SIG-M5 treated with dmso at 0.1 percent for 504 hours (cell line): ENCODE measurements around the gene MAP7D2.
A peak's percentile ranks its signal among the peaks of the same experiment; 100 is the strongest.
"Not testable (repeated sequence)": the region's sequence is repeated elsewhere in the genome, so short reads cannot be mapped to it uniquely, and the experiment has no call there.

ENCODE experiments used
- DNase-seq: peaks from one replicate; lab custom pipeline; 2025; ENCODE audit not compliant: unreplicated experiment; lab: John Stamatoyannopoulos, UW

MAP7D2 gene

GRCh38 chrX:20116577-20117240, at the start of gene MAP7D2:
Gene MAP7D2, minus strand, starts transcription at chrX:20116907. Its CDS starts 28 bp downstream, at chrX:20116879.
- no peak for DNase-seq

- DNase-seq, result not testable (repeated sequence)
Measured at GRCh38 chrX:20162516-20162915, 45.8 kb upstream of the MAP7D2 start.

- DNase-seq, result no peak
Measured at GRCh38 chrX:20159797-20160385, 43.2 kb upstream of the MAP7D2 start.

GRCh38 chrX:20151689-20152088, 35.0 kb upstream of the MAP7D2 start:
- DNase-seq, result no peak

GRCh38 chrX:20149326-20149725, 32.6 kb upstream of the MAP7D2 start:
- no peak for DNase-seq

GRCh38 chrX:20147561-20147960, 30.9 kb upstream of the MAP7D2 start:
- DNase-seq, result no peak

GRCh38 chrX:20144491-20144890, 27.8 kb upstream of the MAP7D2 start:
- no peak for DNase-seq

GRCh38 chrX:20143561-20143960, 26.9 kb upstream of the MAP7D2 start:
- no peak for DNase-seq

GRCh38 chrX:20143111-20143510, 26.4 kb upstream of the MAP7D2 start:
- DNase-seq, result no peak

GRCh38 chrX:20141281-20142220, 24.8 kb upstream of the MAP7D2 start, which contains the start of gene EIF1AX:
Gene EIF1AX, minus strand, starts transcription at chrX:20141838. Its CDS starts 198 bp downstream, at chrX:20141640.
- DNase-seq, result peak; percentile 95

GRCh38 chrX:20140420-20140819, 23.7 kb upstream of the MAP7D2 start:
- DNase-seq, result peak; percentile 50

GRCh38 chrX:20139966-20140365, 23.3 kb upstream of the MAP7D2 start:
- DNase-seq, result no peak

- no peak for DNase-seq
Measured at GRCh38 chrX:20135944-20136343, 19.2 kb upstream of the MAP7D2 start.

GRCh38 chrX:20132666-20133065, 16.0 kb upstream of the MAP7D2 start:
- DNase-seq, result peak; percentile 67

GRCh38 chrX:20130357-20130756, 13.7 kb upstream of the MAP7D2 start:
- DNase-seq, result no peak

GRCh38 chrX:20129547-20129946, 12.8 kb upstream of the MAP7D2 start:
- no peak for DNase-seq

GRCh38 chrX:20128670-20129069, 12.0 kb upstream of the MAP7D2 start:
- DNase-seq, result no peak

GRCh38 chrX:20127440-20127839, 10.7 kb upstream of the MAP7D2 start:
- not testable (repeated sequence) for DNase-seq

- DNase-seq, result not testable (repeated sequence)
Measured at GRCh38 chrX:20126833-20127232, 10.1 kb upstream of the MAP7D2 start.

GRCh38 chrX:20124964-20125363, 8.3 kb upstream of the MAP7D2 start:
- DNase-seq, result no peak

- no peak for DNase-seq
Measured at GRCh38 chrX:20118065-20118824, 1.5 kb upstream of the MAP7D2 start.
